SK-N-SH (cell line): Measurements from ENCODE around the gene RAMP2. TPM values are rescaled to one million over a fixed set of nuclear protein-coding genes. Genes with fewer than 3 reads are reported as not detected.

Source experiments
- CHD2 ChIP-seq: fragments of 150-350 bp; IDR thresholded peaks from 2 replicates; pipeline ENCODE4 v1.6.1; 2018; ENCODE audit warnings: low read length; ENCODE audit not compliant: partially characterized antibody
- EZH2phosphoT487 ChIP-seq: fragments of 200-600 bp; sonication (generic); IDR thresholded peaks from 2 replicates; pipeline ENCODE4 v1.6.1; 2017; ENCODE audit warnings: low read depth, mixed run types, mild to moderate bottlenecking, antibody characterized with exemption, moderate library complexity, borderline replicate concordance
- FOXJ3 ChIP-seq: sonication (generic); formaldehyde crosslinking; IDR thresholded peaks from 2 replicates; pipeline ENCODE4 v1.5.1; 2020; ENCODE audit warnings: mild to moderate bottlenecking, missing genetic modification reagents
- FOXM1 ChIP-seq: IDR thresholded peaks from 2 replicates; pipeline ENCODE4 v1.4.0; 2012; ENCODE audit warnings: low read depth, mild to moderate bottlenecking
- MAX ChIP-seq: IDR thresholded peaks from 2 replicates; pipeline ENCODE4 v1.4.0; 2012; ENCODE audit warnings: low read depth
- NFIC ChIP-seq: IDR thresholded peaks from 2 replicates; pipeline ENCODE4 v1.4.0; 2012; ENCODE audit warnings: borderline replicate concordance
- POLR2AphosphoS5 ChIP-seq: IDR thresholded peaks from 2 replicates; pipeline ENCODE4 v1.6.1; 2012; ENCODE audit warnings: low read depth, low read length
- SIN3A ChIP-seq: IDR thresholded peaks from 2 replicates; pipeline ENCODE4 v1.6.1; 2012; ENCODE audit warnings: low read depth, mild to moderate bottlenecking, low read length, moderate library complexity, borderline replicate concordance
- SMC3 ChIP-seq: IDR thresholded peaks from 2 replicates; pipeline ENCODE4 v1.6.1; 2012; ENCODE audit warnings: low read depth, low read length, improper control_type of control experiment
- TCF12 ChIP-seq: IDR thresholded peaks from 2 replicates; pipeline ENCODE4 v1.4.0; 2012
- TEAD4 ChIP-seq: IDR thresholded peaks from 2 replicates; pipeline ENCODE4 v1.4.0; 2012; ENCODE audit warnings: mild to moderate bottlenecking, borderline replicate concordance; ENCODE audit not compliant: insufficient read depth
- USF1 ChIP-seq: IDR thresholded peaks from 2 replicates; pipeline ENCODE4 v1.4.0; 2012; ENCODE audit warnings: low read depth, borderline replicate concordance
- YY1 ChIP-seq: IDR thresholded peaks from 2 replicates; pipeline ENCODE4 v1.4.0; 2012; ENCODE audit warnings: low read depth, mild to moderate bottlenecking
- polyA plus RNA-seq, 3 experiments: library from polyadenylated mRNA; depleted of rRNA; stranded (reverse); fragments of >200 nt; gene quantifications; 2 replicates each; pipeline ENCODE4 v1.2.3, GENCODE V29; 2012
- TF ChIP-seq, protein P1 (sequence below): fragments of 150-350 bp; IDR thresholded peaks from 2 replicates; pipeline ENCODE4 v1.6.1; 2016; ENCODE audit warnings: mild to moderate bottlenecking, low read depth, low read length
- TF ChIP-seq, protein P2 (sequence below): IDR thresholded peaks from 2 replicates; pipeline ENCODE4 v1.4.0; 2012; ENCODE audit warnings: low read depth, borderline replicate concordance
- TF ChIP-seq, protein P3 (sequence below): IDR thresholded peaks from 2 replicates; pipeline ENCODE4 v1.6.1; 2012; ENCODE audit warnings: mild to moderate bottlenecking, low read depth, low read length, moderate library complexity
- TF ChIP-seq, protein P4 (sequence below): fragments of 150-350 bp; IDR thresholded peaks from 2 replicates; pipeline ENCODE4 v1.6.1; 2017; ENCODE audit warnings: antibody characterized with exemption, low read length, low read depth, borderline replicate concordance

The RAMP2 gene
- polyA plus RNA-seq, 1 of the 3 experiments (the other 2 are of a cell fraction) = 3.0 TPM

DNA sequence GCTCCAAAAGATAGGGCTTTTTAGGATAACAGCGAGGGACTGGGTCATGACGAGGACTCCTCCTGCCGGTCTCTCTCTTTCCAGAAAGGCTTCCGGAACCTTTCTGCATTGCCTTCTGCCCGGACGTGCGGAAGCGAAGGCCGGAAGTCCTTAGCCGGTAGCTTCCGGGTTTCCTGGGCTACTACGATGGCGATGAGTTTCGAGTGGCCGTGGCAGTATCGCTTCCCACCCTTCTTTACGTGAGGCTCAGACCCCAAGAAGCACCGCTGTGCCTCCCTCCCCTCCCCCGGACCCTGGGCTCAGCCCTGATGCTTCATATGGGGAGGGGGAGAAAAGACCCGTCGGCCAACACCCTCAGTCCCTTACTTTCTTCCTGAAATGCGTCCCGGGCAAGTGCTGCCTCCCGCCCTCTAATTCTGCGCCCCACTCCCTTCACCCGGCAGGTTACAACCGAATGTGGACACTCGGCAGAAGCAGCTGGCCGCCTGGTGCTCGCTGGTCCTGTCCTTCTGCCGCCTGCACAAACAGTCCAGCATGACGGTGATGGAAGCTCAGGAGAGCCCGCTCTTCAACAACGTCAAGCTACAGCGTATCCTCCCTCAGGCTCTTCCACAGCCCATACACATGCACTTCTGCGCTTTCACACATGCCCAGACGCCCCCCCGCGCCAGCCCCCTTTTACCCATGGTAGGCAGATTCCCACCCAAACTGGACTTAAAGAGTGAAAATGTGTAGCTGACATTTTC lies 12.4 kb downstream of the RAMP2 start, which contains the start of gene VPS25 (continued):
- TF ChIP-seq, protein P1, sequence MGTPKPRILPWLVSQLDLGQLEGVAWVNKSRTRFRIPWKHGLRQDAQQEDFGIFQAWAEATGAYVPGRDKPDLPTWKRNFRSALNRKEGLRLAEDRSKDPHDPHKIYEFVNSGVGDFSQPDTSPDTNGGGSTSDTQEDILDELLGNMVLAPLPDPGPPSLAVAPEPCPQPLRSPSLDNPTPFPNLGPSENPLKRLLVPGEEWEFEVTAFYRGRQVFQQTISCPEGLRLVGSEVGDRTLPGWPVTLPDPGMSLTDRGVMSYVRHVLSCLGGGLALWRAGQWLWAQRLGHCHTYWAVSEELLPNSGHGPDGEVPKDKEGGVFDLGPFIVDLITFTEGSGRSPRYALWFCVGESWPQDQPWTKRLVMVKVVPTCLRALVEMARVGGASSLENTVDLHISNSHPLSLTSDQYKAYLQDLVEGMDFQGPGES = no peak
- TF ChIP-seq FOXM1 = no peak
- TF ChIP-seq, protein P2, sequence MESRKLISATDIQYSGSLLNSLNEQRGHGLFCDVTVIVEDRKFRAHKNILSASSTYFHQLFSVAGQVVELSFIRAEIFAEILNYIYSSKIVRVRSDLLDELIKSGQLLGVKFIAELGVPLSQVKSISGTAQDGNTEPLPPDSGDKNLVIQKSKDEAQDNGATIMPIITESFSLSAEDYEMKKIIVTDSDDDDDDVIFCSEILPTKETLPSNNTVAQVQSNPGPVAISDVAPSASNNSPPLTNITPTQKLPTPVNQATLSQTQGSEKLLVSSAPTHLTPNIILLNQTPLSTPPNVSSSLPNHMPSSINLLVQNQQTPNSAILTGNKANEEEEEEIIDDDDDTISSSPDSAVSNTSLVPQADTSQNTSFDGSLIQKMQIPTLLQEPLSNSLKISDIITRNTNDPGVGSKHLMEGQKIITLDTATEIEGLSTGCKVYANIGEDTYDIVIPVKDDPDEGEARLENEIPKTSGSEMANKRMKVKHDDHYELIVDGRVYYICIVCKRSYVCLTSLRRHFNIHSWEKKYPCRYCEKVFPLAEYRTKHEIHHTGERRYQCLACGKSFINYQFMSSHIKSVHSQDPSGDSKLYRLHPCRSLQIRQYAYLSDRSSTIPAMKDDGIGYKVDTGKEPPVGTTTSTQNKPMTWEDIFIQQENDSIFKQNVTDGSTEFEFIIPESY = no peak
- TF ChIP-seq SMC3 = no peak
- peak; percentile 82 for TF ChIP-seq YY1
- TF ChIP-seq CHD2 = no peak
- no peak for TF ChIP-seq TCF12
- no peak for TF ChIP-seq TEAD4
- no peak for TF ChIP-seq EZH2phosphoT487
- 0 out of 2 replicates have a peak, but pooled peaks have one; percentile 17 for TF ChIP-seq USF1
- peak; percentile 82 for TF ChIP-seq MAX
- no peak for TF ChIP-seq FOXJ3 (CRISPR knock-in tag)
- TF ChIP-seq, protein P3, sequence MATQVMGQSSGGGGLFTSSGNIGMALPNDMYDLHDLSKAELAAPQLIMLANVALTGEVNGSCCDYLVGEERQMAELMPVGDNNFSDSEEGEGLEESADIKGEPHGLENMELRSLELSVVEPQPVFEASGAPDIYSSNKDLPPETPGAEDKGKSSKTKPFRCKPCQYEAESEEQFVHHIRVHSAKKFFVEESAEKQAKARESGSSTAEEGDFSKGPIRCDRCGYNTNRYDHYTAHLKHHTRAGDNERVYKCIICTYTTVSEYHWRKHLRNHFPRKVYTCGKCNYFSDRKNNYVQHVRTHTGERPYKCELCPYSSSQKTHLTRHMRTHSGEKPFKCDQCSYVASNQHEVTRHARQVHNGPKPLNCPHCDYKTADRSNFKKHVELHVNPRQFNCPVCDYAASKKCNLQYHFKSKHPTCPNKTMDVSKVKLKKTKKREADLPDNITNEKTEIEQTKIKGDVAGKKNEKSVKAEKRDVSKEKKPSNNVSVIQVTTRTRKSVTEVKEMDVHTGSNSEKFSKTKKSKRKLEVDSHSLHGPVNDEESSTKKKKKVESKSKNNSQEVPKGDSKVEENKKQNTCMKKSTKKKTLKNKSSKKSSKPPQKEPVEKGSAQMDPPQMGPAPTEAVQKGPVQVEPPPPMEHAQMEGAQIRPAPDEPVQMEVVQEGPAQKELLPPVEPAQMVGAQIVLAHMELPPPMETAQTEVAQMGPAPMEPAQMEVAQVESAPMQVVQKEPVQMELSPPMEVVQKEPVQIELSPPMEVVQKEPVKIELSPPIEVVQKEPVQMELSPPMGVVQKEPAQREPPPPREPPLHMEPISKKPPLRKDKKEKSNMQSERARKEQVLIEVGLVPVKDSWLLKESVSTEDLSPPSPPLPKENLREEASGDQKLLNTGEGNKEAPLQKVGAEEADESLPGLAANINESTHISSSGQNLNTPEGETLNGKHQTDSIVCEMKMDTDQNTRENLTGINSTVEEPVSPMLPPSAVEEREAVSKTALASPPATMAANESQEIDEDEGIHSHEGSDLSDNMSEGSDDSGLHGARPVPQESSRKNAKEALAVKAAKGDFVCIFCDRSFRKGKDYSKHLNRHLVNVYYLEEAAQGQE = peak; percentile 69
- TF ChIP-seq POLR2AphosphoS5 = peak; percentile 99
- TF ChIP-seq SIN3A = peak; percentile 94
- TF ChIP-seq NFIC = no peak
- TF ChIP-seq, protein P4, sequence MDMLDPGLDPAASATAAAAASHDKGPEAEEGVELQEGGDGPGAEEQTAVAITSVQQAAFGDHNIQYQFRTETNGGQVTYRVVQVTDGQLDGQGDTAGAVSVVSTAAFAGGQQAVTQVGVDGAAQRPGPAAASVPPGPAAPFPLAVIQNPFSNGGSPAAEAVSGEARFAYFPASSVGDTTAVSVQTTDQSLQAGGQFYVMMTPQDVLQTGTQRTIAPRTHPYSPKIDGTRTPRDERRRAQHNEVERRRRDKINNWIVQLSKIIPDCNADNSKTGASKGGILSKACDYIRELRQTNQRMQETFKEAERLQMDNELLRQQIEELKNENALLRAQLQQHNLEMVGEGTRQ = no peak
- TF ChIP-seq, all 33 proteins: peak for 16
